HCT116 (cell line): ENCODE results near the gene H2AZ2.
"Not testable (repeated sequence)": the region's sequence is repeated elsewhere in the genome, so short reads cannot be mapped to it uniquely, and the experiment has no call there.

Experiments used
- EGR1 ChIP-seq: IDR thresholded peaks from 2 replicates; pipeline ENCODE4 v1.6.1; 2012; ENCODE audit warnings: low read depth
- EZH2phosphoT487 ChIP-seq: fragments of 200-600 bp; IDR thresholded peaks from 2 replicates; pipeline ENCODE4 v1.6.1; 2018; ENCODE audit warnings: antibody characterized with exemption, borderline replicate concordance
- FOSL1 ChIP-seq: IDR thresholded peaks from 2 replicates; pipeline ENCODE4 v1.6.1; 2012; ENCODE audit warnings: low read depth
- SIN3A ChIP-seq: IDR thresholded peaks from 2 replicates; pipeline ENCODE4 v1.6.1; 2012; ENCODE audit warnings: low read depth
- SRF ChIP-seq: IDR thresholded peaks from 2 replicates; pipeline ENCODE4 v1.6.1; 2012; ENCODE audit warnings: low read depth
- TF ChIP-seq, protein P1 (sequence below), 3 experiments: fragments of 200-600 bp in 1 of 3; sonication (generic) in 1 of 3; IDR thresholded peaks in 2 of 3; conservative IDR thresholded peaks in 1 of 3; 2 replicates each; pipeline ENCODE4 v1.5.1; 2012 to 2017; ENCODE audit warnings: low read depth in 2 of 3, low read length in 2 of 3, antibody characterized with exemption in 1 of 3, borderline replicate concordance in 1 of 3, control low read depth in 1 of 3, mild to moderate bottlenecking in 1 of 3, mixed read lengths in 1 of 3, mixed run types in 1 of 3, moderate library complexity in 1 of 3; ENCODE audit not compliant: insufficient read depth in 1 of 3

DNA sequence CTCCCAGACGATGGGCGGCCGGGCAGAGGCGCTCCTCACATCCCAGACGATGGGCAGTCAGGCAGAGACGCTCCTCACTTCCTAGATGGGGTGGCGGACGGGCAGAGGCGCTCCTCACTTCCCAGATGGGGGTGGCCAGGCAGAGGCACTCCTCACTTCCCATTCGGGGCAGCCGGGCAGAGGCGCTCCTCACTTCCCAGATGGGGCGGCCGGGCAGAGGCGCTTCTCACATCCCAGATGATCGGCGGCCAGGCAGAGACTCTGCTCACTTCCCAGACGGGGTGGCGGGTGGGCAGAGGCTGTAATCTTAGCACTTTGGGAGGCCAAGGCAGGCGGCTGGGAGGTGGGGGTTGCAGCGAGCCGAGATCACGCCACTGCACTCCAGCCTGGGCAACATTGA is 24.0 kb upstream of the H2AZ2 start:
- TF ChIP-seq, protein P1, sequence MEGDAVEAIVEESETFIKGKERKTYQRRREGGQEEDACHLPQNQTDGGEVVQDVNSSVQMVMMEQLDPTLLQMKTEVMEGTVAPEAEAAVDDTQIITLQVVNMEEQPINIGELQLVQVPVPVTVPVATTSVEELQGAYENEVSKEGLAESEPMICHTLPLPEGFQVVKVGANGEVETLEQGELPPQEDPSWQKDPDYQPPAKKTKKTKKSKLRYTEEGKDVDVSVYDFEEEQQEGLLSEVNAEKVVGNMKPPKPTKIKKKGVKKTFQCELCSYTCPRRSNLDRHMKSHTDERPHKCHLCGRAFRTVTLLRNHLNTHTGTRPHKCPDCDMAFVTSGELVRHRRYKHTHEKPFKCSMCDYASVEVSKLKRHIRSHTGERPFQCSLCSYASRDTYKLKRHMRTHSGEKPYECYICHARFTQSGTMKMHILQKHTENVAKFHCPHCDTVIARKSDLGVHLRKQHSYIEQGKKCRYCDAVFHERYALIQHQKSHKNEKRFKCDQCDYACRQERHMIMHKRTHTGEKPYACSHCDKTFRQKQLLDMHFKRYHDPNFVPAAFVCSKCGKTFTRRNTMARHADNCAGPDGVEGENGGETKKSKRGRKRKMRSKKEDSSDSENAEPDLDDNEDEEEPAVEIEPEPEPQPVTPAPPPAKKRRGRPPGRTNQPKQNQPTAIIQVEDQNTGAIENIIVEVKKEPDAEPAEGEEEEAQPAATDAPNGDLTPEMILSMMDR (IDR thresholded peaks at IDR 0.05 in 2 of 3, conservative IDR thresholded peaks at IDR 0.05 in 1 of 3; ENCODE audit: borderline replicate concordance in 1 of 3, insufficient read depth in 1 of 3, low read depth in 2 of 3, low read length in 2 of 3), result not testable (repeated sequence)
- not testable (repeated sequence) for TF ChIP-seq EZH2phosphoT487, EGR1, FOSL1, SIN3A, SRF
